Measurements from ENCODE around the gene TMEM150B. TPM values are rescaled to one million over a fixed set of nuclear protein-coding genes. Genes with fewer than 3 reads are reported as not detected.
A peak's percentile ranks its signal among the peaks of the same experiment; 100 is the strongest.

Gene TMEM150B
- total RNA-seq, 1 donor from 2014 or later = not detected

DNA sequence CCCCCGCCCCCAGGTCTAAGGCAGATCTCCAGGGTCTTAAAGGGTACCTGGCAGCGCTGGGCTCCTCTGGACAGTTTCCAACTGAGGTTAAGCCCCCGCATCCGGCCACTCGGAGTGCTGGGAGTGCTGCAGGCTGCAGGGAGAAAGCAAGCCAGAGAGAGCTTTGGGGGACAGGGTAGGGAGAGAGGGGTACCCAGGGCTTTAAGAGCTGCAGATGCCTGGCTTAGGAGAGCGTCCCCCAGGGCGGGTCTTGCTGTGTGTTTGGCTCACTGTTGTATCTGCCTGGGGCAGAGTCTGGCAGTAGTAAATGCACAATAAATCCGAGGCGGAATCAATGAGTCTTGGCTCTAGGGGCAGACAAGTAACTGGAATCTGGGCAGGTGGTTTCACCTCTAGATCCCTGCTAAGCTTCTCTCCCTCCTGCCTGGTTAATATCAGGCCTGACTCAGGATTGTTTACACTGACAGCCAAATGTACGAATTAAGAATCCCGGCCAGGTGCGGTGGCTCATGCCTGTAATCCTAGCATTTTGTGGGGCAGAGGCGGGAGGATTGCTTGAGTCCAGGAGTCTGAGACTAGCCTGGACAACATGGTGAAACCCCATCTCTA lies 30.2 kb upstream of the TMEM150B start:
- no peaks in the 10 kb centered on the region for H3K36me3 ChIP-seq (ENCODE audit: insufficient read depth, low read length)
- H3K27me3 ChIP-seq (ENCODE audit: insufficient read depth, low read length) = peaks cover 17% of the 10 kb centered on the region
- H3K36me3 Mint-ChIP-seq (ENCODE audit: low read depth, unreplicated experiment) = peaks cover 4% of the 10 kb centered on the region
- H3K9me3 ChIP-seq (ENCODE audit: insufficient read depth, low read depth, low read length) = no peaks in the 10 kb centered on the region
- TF ChIP-seq, protein P1, sequence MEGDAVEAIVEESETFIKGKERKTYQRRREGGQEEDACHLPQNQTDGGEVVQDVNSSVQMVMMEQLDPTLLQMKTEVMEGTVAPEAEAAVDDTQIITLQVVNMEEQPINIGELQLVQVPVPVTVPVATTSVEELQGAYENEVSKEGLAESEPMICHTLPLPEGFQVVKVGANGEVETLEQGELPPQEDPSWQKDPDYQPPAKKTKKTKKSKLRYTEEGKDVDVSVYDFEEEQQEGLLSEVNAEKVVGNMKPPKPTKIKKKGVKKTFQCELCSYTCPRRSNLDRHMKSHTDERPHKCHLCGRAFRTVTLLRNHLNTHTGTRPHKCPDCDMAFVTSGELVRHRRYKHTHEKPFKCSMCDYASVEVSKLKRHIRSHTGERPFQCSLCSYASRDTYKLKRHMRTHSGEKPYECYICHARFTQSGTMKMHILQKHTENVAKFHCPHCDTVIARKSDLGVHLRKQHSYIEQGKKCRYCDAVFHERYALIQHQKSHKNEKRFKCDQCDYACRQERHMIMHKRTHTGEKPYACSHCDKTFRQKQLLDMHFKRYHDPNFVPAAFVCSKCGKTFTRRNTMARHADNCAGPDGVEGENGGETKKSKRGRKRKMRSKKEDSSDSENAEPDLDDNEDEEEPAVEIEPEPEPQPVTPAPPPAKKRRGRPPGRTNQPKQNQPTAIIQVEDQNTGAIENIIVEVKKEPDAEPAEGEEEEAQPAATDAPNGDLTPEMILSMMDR (IDR thresholded peaks at IDR 0.05; ENCODE audit: insufficient read depth, low read depth, low read length) = no peak
- peak; percentile 26 for TF ChIP-seq EZH2 (IDR thresholded peaks at IDR 0.05; ENCODE audit: insufficient read depth, low read length)
- no peak overlapping the region for H3K4me2 ChIP-seq (ENCODE audit: low read length)
- H3K9ac ChIP-seq (ENCODE audit: low read length) = no peak overlapping the region
- H3K4me3 Mint-ChIP-seq (ENCODE audit: unreplicated experiment) = no peak overlapping the region
- peaks cover 6% of the 10 kb centered on the region for H3K9me3 Mint-ChIP-seq (ENCODE audit: unreplicated experiment)
- H3K27ac ChIP-seq (ENCODE audit: low read depth, low read length) = no peak overlapping the region
- peaks cover 65% of the 10 kb centered on the region for H3K27me3 Mint-ChIP-seq (ENCODE audit: low read depth, unreplicated experiment)
- FAIRE-seq (no peak), DNase-seq (ENCODE audit: low read depth) (no peak)
- H3K4me3 ChIP-seq (ENCODE audit: insufficient read depth, low read depth, low read length) = no peak overlapping the region
- H2AFZ ChIP-seq (ENCODE audit: low read depth, low read length) = no peak overlapping the region
- peaks cover 11% of the 10 kb centered on the region for H4K20me1 ChIP-seq (ENCODE audit: insufficient read depth, low read length)
- H3K79me2 ChIP-seq (ENCODE audit: insufficient read depth, low read length) = no peaks in the 10 kb centered on the region
- H3K27ac Mint-ChIP-seq (ENCODE audit: unreplicated experiment) = no peak overlapping the region
- no peaks in the 10 kb centered on the region for H3K4me1 Mint-ChIP-seq (ENCODE audit: low read depth, unreplicated experiment)
- H3K4me1 ChIP-seq (ENCODE audit: insufficient read depth, low read length) = peaks cover 10% of the 10 kb centered on the region

DNA sequence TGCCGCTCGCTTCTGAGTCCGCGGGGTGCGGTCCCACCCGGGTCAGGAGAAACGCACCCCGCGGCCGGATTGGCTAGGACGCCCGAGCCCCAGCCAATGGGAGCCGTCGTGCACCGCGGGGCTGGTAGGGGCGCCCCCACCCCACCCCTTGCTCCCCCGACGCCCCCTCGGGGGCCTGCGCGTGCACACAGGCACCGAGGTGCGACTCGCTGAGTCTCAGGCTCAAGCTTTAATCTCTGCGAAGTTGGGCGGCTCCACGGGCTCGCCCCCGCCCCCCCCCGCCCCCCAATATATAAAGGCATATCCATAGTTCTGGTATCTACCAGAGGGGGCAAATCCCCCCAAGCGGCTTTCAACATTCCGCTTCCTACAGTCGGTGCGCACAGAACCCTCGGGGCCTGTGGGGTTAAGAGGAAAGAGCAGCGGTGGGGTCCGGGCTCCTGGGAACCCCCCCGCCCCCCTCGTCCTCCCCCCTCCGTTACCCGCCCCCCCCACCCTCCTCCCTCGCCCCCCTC lies 29.6 kb upstream of the TMEM150B start, which contains the start of gene COX6B2:
TSS of gene COX6B2 (minus strand) at position 22 of the 515 bp plus-strand sequence. CDS start 198 bp downstream, outside the sequence.
- Histone ChIP-seq H3K27me3 (ENCODE audit: insufficient read depth, low read length) (peaks cover 17% of the 10 kb centered on the region), H3K4me2 (ENCODE audit: low read length) (peak within 1 kb of the TSS; percentile 82), H3K36me3 (ENCODE audit: insufficient read depth, low read length) (no peaks in the 10 kb centered on the region), H3K9me3 (ENCODE audit: insufficient read depth, low read depth, low read length) (no peaks in the 10 kb centered on the region), H3K79me2 (ENCODE audit: insufficient read depth, low read length) (no peaks in the 10 kb centered on the region), H2AFZ (ENCODE audit: low read depth, low read length) (peak within 1 kb of the TSS; percentile 81), H3K27ac (ENCODE audit: low read depth, low read length) (no peak within 1 kb of the TSS), H3K9ac (ENCODE audit: low read length) (peak within 1 kb of the TSS; percentile 43), H4K20me1 (ENCODE audit: insufficient read depth, low read length) (peaks cover 11% of the 10 kb centered on the region), H3K4me1 (ENCODE audit: insufficient read depth, low read length) (peaks cover 10% of the 10 kb centered on the region), H3K4me3 (ENCODE audit: insufficient read depth, low read depth, low read length) (peak within 1 kb of the TSS; percentile 17)
- no peak for DNase-seq (ENCODE audit: low read depth)
- H3K4me1 Mint-ChIP-seq (ENCODE audit: low read depth, unreplicated experiment) = no peaks in the 10 kb centered on the region
- no peak for FAIRE-seq
- H3K27ac Mint-ChIP-seq (ENCODE audit: unreplicated experiment) = no peak within 1 kb of the TSS
- peak within 1 kb of the TSS; percentile 79 for H3K4me3 Mint-ChIP-seq (ENCODE audit: unreplicated experiment)
- TF ChIP-seq, protein P1 (IDR thresholded peaks at IDR 0.05; ENCODE audit: insufficient read depth, low read depth, low read length) = no peak
- TF ChIP-seq EZH2 (IDR thresholded peaks at IDR 0.05; ENCODE audit: insufficient read depth, low read length) = peak; percentile 73
- H3K27me3 Mint-ChIP-seq (ENCODE audit: low read depth, unreplicated experiment) = peaks cover 65% of the 10 kb centered on the region
- peaks cover 4% of the 10 kb centered on the region for H3K36me3 Mint-ChIP-seq (ENCODE audit: low read depth, unreplicated experiment)
- H3K9me3 Mint-ChIP-seq (ENCODE audit: unreplicated experiment) = peaks cover 6% of the 10 kb centered on the region

Data from astrocyte (in vitro differentiated cells and primary cell).